ENCODE results near the gene SLC43A1.

DNA sequence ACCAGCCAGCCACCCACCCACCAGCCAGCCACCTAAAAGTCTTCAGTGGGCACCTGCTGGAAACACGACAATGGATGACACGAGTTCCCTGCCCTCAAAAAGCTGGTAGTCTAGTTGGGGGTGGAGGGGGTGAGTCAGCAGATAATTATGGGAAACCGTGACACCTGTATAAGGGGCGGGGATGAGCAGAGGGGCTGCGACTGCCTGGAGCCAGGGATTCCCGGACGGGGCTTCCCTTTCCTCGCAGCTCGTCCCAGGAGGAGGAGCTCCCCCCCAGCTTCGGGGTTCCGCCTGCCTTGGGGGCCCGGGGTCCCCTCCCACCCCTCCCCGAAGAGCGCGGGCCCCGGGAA is 57.5 kb downstream of the SLC43A1 start:
- TF ChIP-seq YY1 (IDR thresholded peaks at IDR 0.05; ENCODE audit: insufficient read depth, insufficient read length) (no peak), ZNF274 (IDR thresholded peaks at IDR 0.05; ENCODE audit: low read depth, low read length) (no peak), SUZ12 (IDR thresholded peaks at IDR 0.05; ENCODE audit: extremely low read depth, insufficient read depth, insufficient read length) (no peak)

Measured in NT2/D1 (cell line).